Lung (tissue), 12 donors: ENCODE results near the gene IGBP1. TPM values are rescaled to one million over a fixed set of nuclear protein-coding genes. Genes with fewer than 3 reads are reported as not detected.
A peak's percentile ranks its signal among the peaks of the same experiment; 100 is the strongest.

Source experiments
- ATAC-seq: fragments of 200-7000 bp; cut with Tn5 transposase; one replicate; pipeline ENCODE4 v1.9.1; 2020; ENCODE audit warnings: moderate number of reproducible peaks; ENCODE audit not compliant: insufficient read depth, low FRiP score
- DNase-seq, 3 donors: peaks; one replicate each; pipeline ENCODE4 v3.0.0-alpha.2; 2013 to 2017
- H3K27ac ChIP-seq, 2 donors: one replicate each; pipeline ENCODE4 v1.5.1; 2013; ENCODE audit warnings: mild to moderate bottlenecking in 2 of 2, moderate library complexity in 2 of 2, control low read depth in 1 of 2, inconsistent platforms in 1 of 2, low read depth in 1 of 2, low read length in 1 of 2
- H3K27me3 ChIP-seq, 3 donors: one replicate each; pipeline ENCODE4 v1.5.1; 2013; ENCODE audit warnings: low read length in 2 of 3; ENCODE audit not compliant: control insufficient read depth in 3 of 3, insufficient read depth in 3 of 3
- H3K36me3 ChIP-seq, 4 donors: one replicate each; pipeline ENCODE4 v1.5.1; 2013; ENCODE audit warnings: low read length in 4 of 4, mild to moderate bottlenecking in 1 of 4, moderate library complexity in 1 of 4; ENCODE audit not compliant: control insufficient read depth in 4 of 4, insufficient read depth in 4 of 4
- H3K4me1 ChIP-seq, 5 donors: one replicate each; pipeline ENCODE4 v1.5.1; 2013; ENCODE audit warnings: low read length in 5 of 5, mild to moderate bottlenecking in 2 of 5, moderate library complexity in 1 of 5; ENCODE audit not compliant: control insufficient read depth in 5 of 5, insufficient read depth in 5 of 5
- H3K4me3 ChIP-seq: one replicate; pipeline ENCODE4 v1.5.1; 2013; ENCODE audit warnings: mild to moderate bottlenecking, control low read depth, moderate library complexity
- H3K9ac ChIP-seq, 2 donors: one replicate each; pipeline ENCODE4 v1.5.1; 2013; ENCODE audit warnings: low read length in 2 of 2, control low read depth in 1 of 2; ENCODE audit not compliant: insufficient read depth in 1 of 2
- H3K9me3 ChIP-seq, 4 donors: one replicate each; pipeline ENCODE4 v1.5.1; 2013; ENCODE audit warnings: low read length in 3 of 4, mild to moderate bottlenecking in 1 of 4, moderate library complexity in 1 of 4; ENCODE audit not compliant: control insufficient read depth in 4 of 4, insufficient read depth in 3 of 4
- CTCF ChIP-seq: IDR thresholded peaks from 2 replicates; pipeline ENCODE4 v1.5.1; 2012; ENCODE audit warnings: mild to moderate bottlenecking; ENCODE audit errors: control extremely low read depth, extremely low read depth
- WGBS, 2 donors: extraction: QIAGEN DNeasy Blood & Tissue Kit; methylation state at CpG; one replicate each; pipeline ENCODE4 v1.1.7; 2013; 5-methylcytosine and 5-hydroxymethylcytosine counted together
- polyA plus RNA-seq, 2 donors: library from polyadenylated mRNA; stranded (reverse); fragments of 200-250 nt; gene quantifications; one replicate each; pipeline ENCODE4 v1.2.1, GENCODE V29; 2013
- total RNA-seq, 2 donors: library from RNA; depleted of rRNA in 1 of 2; stranded (reverse); fragments of >200 nt in 1 of 2; gene quantifications; one replicate each; pipeline ENCODE4 v1.2.1, GENCODE V29; 2014 to 2021
- donor health status: control.
- donor health status: control.
- donor health status: Bipolar disorder and iron deficiency.
- donor health status: healthy.
- donor health status: DM: yes; HTN: yes; CAD: no.

Gene IGBP1
- total and polyA plus RNA-seq, 4 donors = 35.5 to 69.1 (median 38.3) TPM

- H3K27me3 ChIP-seq = peaks cover 0 to 2% (median 0%) of the 10 kb centered on the region in 3 donors
- H3K9ac ChIP-seq = no peak overlapping the region
- peak overlapping the region in 1 of 2 donors; percentile 10 for H3K27ac ChIP-seq
- WGBS, 2 donors = 72 to 99% methylated on average over 7 of the region's 7 CpGs
- TF ChIP-seq CTCF = no peak
- peaks cover 0 to 2% (median under 1%) of the 10 kb centered on the region in 4 donors for H3K9me3 ChIP-seq
- DNase-seq (no peak), ATAC-seq (no peak)
- H3K4me1 ChIP-seq = peaks cover 0 to 7% (median 0%) of the 10 kb centered on the region in 5 donors
- H3K4me3 ChIP-seq = no peak overlapping the region
- peaks cover 0 to 2% (median 1%) of the 10 kb centered on the region in 4 donors for H3K36me3 ChIP-seq
Observed at GRCh38 chrX:70169281-70169680, 36.0 kb downstream of the IGBP1 start.

- no peak for TF ChIP-seq CTCF
- Histone ChIP-seq H3K4me1 (peaks cover 0 to 11% (median 0%) of the 10 kb centered on the region in 5 donors), H3K9ac (no peak overlapping the region), H3K36me3 (peaks cover 0 to 2% (median 0%) of the 10 kb centered on the region in 4 donors), H3K27me3 (peaks cover 0 to 2% (median 0%) of the 10 kb centered on the region in 3 donors), H3K27ac (no peak overlapping the region), H3K4me3 (no peak overlapping the region), H3K9me3 (no peaks in the 10 kb centered on the region)
- no peak for ATAC-seq
- 60 to 75% methylated on average over 2 of the region's 2 CpGs for WGBS, 2 donors
- DNase-seq = no peak
Observed at GRCh38 chrX:70171624-70172023, 38.4 kb downstream of the IGBP1 start.

- Histone ChIP-seq H3K9ac (no peak overlapping the region), H3K4me1 (peaks cover 0 to 11% (median 0%) of the 10 kb centered on the region in 5 donors), H3K9me3 (no peaks in the 10 kb centered on the region), H3K27me3 (peaks cover 0 to 2% (median 0%) of the 10 kb centered on the region in 3 donors), H3K36me3 (no peaks in the 10 kb centered on the region), H3K27ac (no peak overlapping the region), H3K4me3 (no peak overlapping the region)
- 85 to 96% methylated on average over 3 of the region's 3 CpGs for WGBS, 2 donors
- DNase-seq (no peak), ATAC-seq (no peak)
- TF ChIP-seq CTCF = no peak
Observed at GRCh38 chrX:70172221-70172620, 39.0 kb downstream of the IGBP1 start.

- ATAC-seq (no peak), DNase-seq (no peak)
- no peak for TF ChIP-seq CTCF
- H3K9ac ChIP-seq = no peak overlapping the region
- no peaks in the 10 kb centered on the region for H3K36me3 ChIP-seq
- 62 to 89% methylated on average over 4 of the region's 4 CpGs for WGBS, 2 donors
- H3K4me1 ChIP-seq = peaks cover 0 to 10% (median 0%) of the 10 kb centered on the region in 5 donors
- no peak overlapping the region for H3K4me3 ChIP-seq
- H3K27me3 ChIP-seq = peaks cover 0 to 2% (median 0%) of the 10 kb centered on the region in 3 donors
- no peak overlapping the region for H3K27ac ChIP-seq
- no peaks in the 10 kb centered on the region for H3K9me3 ChIP-seq
Observed at GRCh38 chrX:70172964-70173363, 39.7 kb downstream of the IGBP1 start.
